Nasal cavity respiratory epithelium epithelial cell of viscerocranial mucosa (primary cell): ENCODE data around the gene CAPRIN2. TPM values are rescaled to one million over a fixed set of nuclear protein-coding genes. Genes with fewer than 3 reads are reported as not detected.

ENCODE experiments used
- total RNA-seq: library from RNA; depleted of rRNA; stranded (reverse); fragments of >200 nt; gene quantifications from 2 replicates; pipeline ENCODE4 v1.2.3, GENCODE V29; 2014

CAPRIN2 gene, protein sequence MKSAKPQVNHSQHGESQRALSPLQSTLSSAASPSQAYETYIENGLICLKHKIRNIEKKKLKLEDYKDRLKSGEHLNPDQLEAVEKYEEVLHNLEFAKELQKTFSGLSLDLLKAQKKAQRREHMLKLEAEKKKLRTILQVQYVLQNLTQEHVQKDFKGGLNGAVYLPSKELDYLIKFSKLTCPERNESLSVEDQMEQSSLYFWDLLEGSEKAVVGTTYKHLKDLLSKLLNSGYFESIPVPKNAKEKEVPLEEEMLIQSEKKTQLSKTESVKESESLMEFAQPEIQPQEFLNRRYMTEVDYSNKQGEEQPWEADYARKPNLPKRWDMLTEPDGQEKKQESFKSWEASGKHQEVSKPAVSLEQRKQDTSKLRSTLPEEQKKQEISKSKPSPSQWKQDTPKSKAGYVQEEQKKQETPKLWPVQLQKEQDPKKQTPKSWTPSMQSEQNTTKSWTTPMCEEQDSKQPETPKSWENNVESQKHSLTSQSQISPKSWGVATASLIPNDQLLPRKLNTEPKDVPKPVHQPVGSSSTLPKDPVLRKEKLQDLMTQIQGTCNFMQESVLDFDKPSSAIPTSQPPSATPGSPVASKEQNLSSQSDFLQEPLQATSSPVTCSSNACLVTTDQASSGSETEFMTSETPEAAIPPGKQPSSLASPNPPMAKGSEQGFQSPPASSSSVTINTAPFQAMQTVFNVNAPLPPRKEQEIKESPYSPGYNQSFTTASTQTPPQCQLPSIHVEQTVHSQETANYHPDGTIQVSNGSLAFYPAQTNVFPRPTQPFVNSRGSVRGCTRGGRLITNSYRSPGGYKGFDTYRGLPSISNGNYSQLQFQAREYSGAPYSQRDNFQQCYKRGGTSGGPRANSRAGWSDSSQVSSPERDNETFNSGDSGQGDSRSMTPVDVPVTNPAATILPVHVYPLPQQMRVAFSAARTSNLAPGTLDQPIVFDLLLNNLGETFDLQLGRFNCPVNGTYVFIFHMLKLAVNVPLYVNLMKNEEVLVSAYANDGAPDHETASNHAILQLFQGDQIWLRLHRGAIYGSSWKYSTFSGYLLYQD
- 27.3 and 39.8 TPM in 2 replicates for total RNA-seq

DNA sequence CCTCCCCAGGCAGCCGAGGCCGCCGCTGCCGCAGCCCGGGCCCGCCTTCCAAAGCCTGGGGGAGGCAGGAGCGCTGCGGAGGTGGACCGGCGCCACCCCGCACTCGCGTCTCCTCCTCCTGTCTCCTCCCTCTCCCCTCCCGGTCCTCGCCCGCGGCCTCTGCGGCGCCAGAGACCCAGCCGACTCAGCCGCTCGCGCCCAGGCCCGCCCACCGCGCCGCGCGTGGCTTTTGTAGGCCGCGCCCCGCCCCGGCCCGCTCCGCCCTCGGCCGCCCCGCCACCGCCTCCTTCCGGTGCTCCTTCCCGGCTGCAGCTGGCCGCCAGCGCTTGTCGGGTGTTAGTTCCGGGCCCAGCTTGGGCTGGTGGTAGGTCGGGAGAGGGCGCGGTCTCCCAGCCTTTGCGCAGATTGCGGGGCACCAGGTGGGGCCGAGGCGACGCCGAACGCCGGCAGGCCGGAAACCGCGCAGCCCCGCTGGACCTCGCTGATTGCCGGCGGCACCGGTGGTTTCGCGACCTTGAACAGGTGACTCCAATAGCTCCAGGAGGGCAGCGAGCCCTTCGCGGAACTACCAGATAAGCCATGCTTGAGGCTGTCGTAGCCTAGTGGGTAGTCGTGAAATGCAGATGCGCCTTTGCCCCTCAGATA lies at the start of gene CAPRIN2:
Gene CAPRIN2, minus strand, starts transcription at position 202 of the 645 bp plus-strand sequence. CDS start 1,431 bp downstream, outside the sequence.

DNA sequence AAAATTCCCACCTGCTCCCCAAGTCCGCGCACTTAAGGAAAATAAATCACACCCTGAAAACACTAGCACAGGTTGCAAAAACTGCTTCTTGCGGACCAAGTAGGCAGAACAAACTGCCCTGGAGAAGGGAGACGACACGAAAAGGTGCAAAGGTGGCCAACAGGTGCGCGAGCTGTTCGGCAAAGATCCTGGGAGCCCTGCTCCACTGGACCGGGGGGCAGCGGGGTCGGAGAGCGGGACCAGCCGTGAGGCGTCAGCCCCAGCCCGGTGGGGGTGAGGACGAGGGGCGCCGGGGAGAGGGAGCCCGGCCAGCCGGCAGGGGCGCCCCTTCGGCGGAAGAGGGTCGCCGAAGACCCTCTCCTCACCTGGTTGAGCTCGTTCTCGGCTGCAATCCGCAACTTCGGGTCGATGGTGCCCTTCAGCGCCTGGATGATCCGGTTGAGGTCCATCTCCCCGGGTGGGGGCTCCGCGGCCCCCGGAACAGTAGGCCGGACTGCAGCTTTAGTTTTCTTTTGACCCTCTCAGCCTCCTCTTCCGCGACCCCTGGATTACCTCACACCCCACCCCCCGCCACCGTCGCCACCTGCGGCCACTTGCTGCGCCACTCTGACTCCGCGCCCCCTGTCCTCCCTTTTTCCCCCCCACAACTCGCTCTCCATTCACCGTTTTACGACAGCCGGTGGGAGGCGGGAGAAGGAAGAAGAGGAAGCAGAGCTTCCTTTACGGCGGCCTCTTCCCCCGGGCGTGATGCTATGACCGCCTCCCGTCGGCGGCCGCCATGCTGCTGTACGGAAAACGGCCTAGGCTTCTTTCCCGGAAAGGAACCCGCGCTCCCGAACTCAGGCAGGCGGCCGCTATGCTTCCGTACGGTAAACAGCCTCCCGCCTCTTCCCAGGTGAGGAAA lies 59.3 kb downstream of the CAPRIN2 start, which contains the start of gene IPO8:
Gene IPO8, minus strand, starts transcription at position 671 of the 904 bp plus-strand sequence. Its CDS starts 222 bp downstream, at position 449.

Other genes with a start within 250 kb of the CAPRIN2 start
- gene IPO8, start 59.1 kb downstream of the CAPRIN2 start, total RNA-seq: 28.7 and 54.5 TPM in 2 replicates
- gene TSPAN11, start 171.8 kb upstream of the CAPRIN2 start, total RNA-seq: 0.07 TPM in 1 of 2 replicates, not detected in the other